CD4-positive, alpha-beta T cell treated with Interleukin-15 for 4 hours (primary cell): ENCODE data around the gene LRFN4.

Experiments used
- DNase-seq: peaks from one replicate; pipeline ENCODE4 v3.0.0-alpha.2; 2020; ENCODE audit warnings: low spot score

Gene LRFN4

DNA sequence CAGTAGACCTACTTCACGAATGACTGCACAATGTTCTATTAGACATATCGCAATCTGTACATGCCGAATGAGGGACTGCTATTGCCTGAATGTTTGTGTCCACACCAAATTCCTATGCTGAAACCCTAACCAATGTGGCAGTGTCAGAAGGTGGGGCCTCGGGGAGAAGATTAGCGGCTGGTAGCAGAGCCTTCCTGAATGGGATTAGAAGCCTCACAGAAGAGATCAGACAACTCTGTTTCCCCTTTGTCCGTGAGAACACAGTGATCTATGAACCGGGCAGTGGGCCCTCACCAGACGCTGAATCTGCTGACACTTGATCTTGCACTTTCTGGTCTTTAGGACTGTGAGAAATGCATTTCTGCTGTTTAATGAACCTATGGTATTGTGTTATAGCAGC is 33.1 kb downstream of the LRFN4 start:
- DNase-seq = no peak

DNA sequence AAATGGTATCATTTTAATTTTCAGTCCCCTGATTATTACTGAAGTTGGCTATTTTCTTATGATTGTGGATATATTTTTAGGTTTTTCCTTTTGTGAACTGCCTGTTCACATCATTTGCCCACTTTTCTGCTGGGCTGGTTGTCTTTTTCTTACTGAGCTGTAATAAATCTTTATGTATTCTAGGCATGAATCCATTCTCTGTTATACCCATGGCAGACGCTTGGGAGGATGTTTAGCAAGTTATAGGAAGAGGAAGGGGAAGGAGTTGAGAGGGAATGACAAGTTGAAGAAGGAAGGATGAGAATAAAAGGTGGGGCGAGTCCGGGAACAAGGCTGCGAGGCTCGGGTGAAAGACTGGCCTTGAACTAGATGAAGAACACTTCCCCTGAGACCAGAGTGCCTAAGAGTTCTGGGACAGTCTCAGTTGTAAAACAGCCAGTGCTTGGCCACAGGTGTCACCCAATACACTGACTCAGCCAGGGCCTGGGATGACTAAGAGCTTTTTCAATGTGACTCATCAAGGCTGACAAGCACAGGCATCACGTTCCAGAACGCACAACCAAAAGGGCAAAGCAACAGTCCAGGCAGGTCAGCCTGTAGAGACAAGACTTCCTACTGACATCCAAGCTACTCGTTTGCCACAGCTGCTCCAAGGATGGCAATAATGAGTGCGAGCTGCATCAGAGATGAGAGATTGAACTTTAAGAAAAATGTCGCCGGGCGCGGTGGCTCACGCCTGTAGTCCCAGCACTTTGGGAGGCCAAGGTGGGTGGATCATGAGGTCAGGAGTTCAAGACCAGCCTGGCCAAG is 35.2 kb downstream of the LRFN4 start:
- peak; percentile 10 for DNase-seq

DNA sequence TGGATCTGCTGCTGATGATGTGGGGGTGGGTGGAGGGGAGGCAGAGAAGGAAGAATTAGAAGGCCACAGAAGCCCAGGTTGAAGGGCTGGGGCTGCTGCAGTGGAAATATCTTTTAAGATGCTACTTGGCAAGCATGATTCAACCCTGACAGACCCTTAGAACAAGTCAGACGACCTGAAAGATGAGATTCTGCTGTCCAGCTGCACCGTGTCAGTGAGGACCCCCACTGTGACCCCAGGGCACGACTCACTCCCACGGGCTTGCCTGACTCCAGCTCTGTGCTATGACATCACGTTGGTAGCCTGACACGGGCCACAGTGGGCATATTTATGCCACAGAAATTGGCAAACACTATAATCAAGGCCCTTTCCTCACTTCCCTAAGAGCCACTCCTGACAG is 36.0 kb downstream of the LRFN4 start:
- no peak for DNase-seq

DNA sequence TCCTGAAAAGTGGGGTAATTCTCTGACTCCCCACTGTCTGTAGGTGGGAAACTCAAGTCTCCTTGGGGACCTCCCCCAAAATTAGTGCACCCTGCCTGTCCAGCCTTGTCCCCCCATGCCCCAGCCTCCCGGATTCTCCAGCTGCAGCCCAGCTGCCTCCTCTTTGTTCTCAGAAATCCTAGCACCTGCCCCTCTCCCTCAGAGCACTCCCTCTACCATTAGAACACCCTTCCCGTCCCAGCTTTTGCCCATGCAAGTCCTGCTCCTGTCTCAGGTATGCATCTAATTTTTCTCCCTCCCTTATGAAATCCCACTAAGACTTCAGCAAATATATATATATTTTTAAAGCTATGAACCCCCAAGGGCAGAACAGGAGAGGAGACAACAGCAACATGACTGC is 37.3 kb downstream of the LRFN4 start:
- no peak for DNase-seq

DNA sequence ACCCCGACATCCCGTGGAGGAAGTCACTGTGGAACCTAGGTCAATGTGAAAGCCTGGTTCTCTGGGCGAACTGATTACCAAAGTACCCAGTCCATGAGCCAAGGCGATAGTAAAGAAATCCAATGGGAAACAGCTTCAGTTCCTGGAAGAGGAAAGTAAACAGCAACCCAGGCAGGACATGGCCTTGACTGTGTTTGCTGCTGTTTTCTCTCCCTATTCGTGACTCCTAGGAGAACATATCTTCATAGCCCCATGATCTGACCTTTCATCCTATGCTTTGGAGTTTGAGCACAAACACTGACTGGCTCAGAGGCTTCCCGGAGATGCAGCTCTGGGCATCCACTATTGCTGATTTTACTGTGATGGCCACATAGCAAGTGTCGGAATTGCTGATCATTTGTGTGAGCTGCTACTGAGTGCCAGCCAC is 45.1 kb downstream of the LRFN4 start:
- no peak for DNase-seq

DNA sequence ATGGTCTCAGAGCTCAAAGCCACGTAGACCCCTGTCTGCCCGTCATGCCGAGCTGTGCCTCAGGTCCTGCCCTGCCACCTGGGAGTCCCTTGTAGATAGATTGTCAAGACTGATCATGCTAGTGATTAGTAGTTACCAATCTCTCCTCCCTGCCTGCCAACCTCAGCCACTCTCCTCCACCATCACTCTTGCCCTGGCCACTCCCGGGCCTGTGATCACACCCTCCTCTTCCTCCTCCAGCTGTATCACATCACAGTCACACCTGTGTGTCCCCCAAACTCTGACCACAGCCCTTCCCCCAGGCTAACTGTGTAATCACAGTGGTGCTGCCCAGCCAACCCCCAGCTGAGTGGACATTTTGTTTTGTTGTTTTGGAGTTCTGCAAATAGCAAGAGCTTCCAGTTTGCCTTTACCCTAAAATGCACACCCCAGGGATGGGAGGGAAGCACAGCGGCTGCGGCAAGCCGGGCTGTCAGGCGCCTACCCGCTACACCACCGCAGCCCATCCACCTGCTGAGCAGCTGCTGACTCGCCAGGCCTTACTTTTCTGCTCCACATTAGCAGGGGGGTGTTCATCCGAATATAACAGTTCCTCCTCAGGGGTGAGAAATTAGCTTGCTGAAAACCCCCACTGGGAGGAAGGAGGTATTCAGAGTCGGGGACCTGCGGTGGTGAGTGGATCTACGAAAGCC is 45.8 kb downstream of the LRFN4 start:
- DNase-seq = no peak

DNA sequence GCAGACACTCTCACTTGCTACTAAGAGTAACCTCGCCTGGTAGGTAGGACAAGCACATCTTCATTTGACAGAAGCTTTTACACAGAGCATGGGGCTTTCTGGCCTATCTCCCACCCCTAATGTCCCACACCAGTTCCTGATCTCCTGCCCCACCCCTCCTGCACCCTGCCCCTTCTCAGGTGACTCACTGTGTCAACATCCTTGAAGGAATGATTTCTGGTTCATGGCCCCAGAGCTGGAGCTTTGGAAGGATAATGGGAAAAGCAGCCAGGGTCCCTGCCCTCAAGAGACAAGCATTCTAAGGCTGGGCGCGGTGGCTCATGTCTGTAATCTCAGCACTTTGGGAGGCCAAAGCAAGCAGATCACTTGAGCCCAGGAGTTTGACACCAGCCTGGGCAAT is 47.2 kb downstream of the LRFN4 start:
- DNase-seq = no peak

DNA sequence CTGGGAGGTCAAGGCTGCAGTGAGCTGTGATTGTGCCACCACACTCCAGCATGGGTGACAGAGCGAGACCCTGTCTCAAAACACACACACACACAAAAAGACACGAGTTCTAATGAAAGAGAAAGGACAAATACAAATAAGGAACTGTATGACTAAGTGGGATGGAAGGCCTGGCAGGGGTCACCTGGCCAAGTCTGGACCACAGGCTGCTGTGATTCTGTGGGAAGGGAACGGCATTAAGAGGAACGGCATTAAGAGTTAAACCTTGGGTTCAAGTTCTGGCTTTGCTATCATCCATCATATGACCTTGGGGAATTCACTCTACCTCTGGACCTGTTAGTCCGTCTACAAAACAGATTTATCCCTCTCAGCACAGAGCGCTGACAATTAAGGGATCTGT is 47.7 kb downstream of the LRFN4 start:
- no peak for DNase-seq

DNA sequence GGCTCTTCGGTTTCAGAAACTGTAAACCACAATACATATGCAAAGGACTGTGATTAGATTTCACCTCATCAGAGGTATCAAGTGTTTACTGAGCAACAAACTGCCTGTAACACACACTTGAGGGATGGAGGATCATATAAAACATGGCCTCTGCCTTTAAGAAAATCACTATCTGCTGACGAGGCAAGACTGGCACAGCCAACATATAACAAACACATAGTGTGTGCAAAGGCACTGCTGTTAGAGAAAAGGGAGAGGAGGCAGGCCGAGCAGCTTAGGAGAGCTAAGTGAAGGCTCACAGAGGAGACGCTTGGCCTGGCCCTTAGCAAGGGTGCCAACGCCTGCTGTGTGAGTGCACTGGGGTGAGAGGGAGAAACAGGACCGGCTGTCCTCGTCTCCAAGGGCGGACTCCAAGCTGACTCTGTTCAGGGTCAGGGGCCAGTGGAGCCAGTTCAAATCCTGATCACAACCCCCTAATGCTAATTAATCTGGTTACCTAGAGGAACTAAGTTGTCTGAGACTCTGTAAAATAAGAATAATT is 48.2 kb downstream of the LRFN4 start:
- DNase-seq = no peak

DNA sequence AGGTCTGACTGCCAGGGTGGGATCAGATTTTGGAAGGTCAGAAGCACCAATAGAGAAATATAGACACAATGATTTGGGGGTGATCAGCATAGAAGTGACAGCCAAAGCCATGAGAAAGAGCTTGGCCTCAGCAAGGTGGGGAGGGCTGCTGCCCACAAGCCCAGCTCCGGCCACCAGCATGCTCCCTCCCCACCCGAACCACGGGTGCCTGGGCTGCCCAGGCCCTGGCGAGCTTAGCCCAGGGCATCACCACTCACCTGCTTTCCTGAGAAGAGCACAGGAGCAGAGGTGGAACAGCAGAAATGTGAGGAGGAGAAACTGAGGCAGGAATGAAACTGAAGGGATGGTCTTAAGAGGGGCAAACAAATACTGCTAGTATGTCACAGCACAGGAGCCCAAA is 48.8 kb downstream of the LRFN4 start:
- no peak for DNase-seq

DNA sequence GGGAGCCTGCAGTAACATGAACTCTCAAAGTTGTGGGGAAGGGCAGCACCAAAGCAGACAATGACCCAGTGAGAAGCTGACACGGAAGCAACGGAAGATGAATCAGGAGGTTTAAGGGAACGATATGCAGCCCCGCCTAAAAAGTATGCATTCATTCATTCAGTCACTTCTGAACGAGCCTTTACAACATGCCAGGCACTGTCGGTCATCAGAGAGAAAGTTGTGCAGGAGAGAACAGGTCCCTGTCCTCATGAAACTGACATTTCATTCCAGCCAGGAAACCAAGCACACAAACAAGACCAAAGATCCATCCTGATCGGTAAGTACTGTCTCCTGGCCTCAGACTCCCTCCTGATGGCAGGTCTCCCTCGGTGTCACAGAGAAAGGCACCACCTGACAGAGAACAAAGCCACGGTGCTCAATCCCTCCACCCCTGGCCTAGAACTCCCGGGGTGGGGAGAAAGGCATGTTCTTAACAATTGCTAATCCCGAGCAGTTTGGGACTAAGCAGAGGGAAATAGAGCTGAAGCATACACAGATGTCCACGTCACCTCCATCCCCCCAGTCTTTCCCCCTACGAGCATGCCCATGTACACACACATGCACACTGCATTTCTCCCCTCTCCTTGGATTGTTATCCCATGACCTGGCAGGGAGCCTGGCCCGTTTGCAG is 49.3 kb downstream of the LRFN4 start:
- DNase-seq = no peak

DNA sequence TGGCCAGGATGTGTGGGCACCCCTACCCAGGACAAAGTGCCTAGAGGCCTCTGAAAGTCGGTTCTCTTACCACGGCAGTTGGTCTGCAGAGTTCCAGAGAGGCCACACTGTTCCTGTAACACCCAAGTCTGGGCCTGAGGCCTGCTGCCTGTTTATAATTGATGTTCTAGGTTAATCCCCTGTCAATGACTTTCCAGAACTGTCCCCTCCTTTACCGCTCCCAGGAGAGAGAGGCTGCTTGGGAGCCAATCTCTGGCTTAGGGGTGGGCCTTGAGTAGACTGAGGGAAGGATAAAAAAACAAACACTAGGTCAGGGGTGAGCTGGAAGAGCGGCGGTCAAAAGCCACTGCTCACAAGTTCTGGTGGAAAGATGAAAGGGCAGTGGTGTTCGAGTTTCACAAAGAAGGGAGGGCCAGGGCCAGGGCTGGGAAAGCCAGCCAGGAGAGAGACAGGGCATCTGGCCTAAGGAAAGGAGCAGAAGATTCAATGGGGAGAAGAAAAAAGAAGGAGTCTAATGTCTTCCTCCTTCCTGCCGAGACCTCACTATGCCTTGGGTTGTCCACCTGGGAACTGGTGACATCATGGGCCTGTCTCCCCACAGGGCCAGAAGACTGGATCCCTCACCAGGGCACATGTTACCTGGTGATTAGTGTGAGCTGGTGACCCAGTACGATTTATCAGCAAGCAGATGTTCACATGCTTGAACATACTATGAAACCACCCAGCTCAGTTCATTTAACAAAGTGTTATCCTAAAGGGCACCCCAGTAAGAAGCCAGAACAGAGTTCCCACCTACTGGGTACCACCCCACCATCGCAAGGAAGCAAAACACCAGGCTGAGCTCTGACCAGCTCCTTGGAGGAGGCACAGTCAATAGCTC is 51.1 kb downstream of the LRFN4 start:
- no peak for DNase-seq

DNA sequence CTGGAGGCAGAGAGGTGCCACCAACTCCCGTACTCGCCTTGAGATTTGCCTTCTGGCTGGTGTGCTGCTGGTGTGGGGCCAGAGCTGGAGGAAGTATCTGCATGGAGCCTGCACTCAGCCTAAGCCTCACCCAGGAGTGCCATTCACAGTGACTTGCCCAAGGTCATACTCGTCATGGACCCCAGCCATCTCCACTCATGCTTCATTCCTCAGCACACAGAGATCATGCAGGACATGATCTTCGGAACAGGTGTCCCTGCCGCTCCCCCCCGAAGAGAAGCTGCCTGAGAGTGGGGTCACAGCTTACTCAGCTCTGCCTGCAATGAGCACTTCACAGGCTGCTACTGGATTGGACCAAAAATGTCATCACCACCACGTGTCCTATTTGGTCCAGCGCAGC is 52.3 kb downstream of the LRFN4 start:
- no peak for DNase-seq

DNA sequence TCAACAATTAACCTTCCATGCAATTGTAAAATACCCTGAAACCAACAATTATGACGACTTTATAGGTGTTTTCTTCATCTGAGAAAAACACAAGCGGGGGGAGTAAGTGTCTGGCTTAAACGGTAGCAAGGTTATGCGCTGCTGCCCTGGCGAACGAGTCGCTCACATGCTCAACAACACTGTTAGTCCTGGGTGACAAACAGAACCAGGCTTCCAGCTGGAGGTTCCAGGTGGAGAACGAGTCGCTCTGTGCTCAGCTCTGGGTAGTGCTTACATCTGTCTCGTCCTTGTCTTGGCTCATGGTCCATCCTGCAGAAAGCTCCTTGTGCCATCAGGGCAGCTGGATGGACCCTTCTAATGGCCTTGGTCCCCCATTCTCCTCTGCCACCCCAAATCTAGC is 53.2 kb downstream of the LRFN4 start:
- DNase-seq = no peak
